ENCODE measurements around the gene BAK1.

- TF ChIP-seq POLR2A (IDR thresholded peaks at IDR 0.05) (no peak), CTCF (IDR thresholded peaks at IDR 0.05) (no peak), EP300 (IDR thresholded peaks at IDR 0.05) (no peak), POLR2AphosphoS5 (IDR thresholded peaks at IDR 0.05) (no peak)
These were observed 4.9 kb downstream of the BAK1 start for GRCh38 chr6:33575211-33575610.

Measured in upper lobe of left lung (tissue), 4 donors.